Subcutaneous adipose tissue (tissue), 4 donors: Measurements from ENCODE around the gene PEDS1. TPM values are rescaled to one million over a fixed set of nuclear protein-coding genes. Genes with fewer than 3 reads are reported as not detected.

Experiments used
- total RNA-seq, 4 donors: library from RNA; depleted of rRNA; stranded (reverse); fragments of >200 nt; gene quantifications; one replicate each; pipeline ENCODE4 v1.1.0, GENCODE V29; 2016
- TF ChIP-seq, protein P1 (sequence below): fragments of 450-650 bp; IDR thresholded peaks from one replicate; pipeline ENCODE4 v1.5.1; 2016; ENCODE audit warnings: low read depth, mild to moderate bottlenecking, control low read depth, antibody characterized with exemption, moderate library complexity

PEDS1 gene
- total RNA-seq, 4 donors from 2014 or later = 20.4 to 34.9 (median 24.1) TPM

DNA sequence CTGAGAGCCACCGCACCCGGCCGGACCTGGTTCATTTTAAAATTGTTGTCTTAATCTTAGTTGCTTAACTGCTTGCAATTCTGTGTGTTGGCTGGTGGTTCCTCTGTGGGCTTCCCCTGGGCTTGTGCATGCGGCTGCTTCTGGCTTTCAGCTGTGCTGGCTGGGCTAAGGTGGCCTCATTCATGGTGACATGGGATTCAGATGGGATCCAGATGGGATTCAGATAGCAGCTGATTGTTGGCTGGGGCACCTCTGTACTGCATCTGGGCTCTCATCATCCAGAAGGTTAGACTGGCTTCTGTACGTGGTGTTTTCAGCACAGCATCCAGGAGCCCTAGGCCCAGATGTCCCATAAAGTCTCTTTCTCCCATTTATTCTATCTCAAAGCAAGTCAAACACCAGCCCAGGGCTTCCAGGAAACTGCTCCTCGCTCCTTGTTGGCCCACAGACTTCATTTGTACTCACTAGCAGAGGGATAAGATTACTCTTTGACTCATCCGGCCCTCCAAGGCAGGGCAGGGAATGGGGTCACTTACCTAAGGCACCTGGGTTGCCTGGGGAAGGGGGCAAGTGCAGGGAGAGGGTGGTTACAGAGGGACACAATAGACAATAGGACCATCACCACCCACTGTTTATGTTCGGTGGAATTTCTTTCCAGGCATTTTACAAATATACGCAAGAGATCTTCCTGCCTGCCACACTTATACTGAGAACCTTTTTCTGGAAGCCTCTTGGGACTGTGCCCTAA, 10.2 kb upstream of the PEDS1 start:
- TF ChIP-seq, protein P1, sequence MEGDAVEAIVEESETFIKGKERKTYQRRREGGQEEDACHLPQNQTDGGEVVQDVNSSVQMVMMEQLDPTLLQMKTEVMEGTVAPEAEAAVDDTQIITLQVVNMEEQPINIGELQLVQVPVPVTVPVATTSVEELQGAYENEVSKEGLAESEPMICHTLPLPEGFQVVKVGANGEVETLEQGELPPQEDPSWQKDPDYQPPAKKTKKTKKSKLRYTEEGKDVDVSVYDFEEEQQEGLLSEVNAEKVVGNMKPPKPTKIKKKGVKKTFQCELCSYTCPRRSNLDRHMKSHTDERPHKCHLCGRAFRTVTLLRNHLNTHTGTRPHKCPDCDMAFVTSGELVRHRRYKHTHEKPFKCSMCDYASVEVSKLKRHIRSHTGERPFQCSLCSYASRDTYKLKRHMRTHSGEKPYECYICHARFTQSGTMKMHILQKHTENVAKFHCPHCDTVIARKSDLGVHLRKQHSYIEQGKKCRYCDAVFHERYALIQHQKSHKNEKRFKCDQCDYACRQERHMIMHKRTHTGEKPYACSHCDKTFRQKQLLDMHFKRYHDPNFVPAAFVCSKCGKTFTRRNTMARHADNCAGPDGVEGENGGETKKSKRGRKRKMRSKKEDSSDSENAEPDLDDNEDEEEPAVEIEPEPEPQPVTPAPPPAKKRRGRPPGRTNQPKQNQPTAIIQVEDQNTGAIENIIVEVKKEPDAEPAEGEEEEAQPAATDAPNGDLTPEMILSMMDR = no peak

DNA sequence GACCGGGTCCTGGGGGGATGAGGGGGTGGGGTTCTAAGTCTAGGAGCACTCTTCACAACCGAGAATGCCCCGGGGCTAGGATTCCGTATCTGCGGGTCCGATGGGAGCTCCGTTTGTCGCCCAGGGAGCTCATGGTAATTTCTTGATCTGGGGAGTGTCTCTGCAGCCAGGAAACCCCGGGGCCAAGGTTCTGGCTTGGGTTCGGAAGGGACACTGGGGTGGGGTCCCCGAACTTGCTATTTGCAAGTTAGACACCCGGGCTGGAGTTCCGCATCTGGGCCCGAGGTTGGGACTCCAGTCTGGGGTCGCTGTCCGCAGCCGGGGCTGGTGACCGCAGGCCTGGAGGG, 397 bp downstream of the PEDS1 start:
- TF ChIP-seq, protein P1 = no peak

DNA sequence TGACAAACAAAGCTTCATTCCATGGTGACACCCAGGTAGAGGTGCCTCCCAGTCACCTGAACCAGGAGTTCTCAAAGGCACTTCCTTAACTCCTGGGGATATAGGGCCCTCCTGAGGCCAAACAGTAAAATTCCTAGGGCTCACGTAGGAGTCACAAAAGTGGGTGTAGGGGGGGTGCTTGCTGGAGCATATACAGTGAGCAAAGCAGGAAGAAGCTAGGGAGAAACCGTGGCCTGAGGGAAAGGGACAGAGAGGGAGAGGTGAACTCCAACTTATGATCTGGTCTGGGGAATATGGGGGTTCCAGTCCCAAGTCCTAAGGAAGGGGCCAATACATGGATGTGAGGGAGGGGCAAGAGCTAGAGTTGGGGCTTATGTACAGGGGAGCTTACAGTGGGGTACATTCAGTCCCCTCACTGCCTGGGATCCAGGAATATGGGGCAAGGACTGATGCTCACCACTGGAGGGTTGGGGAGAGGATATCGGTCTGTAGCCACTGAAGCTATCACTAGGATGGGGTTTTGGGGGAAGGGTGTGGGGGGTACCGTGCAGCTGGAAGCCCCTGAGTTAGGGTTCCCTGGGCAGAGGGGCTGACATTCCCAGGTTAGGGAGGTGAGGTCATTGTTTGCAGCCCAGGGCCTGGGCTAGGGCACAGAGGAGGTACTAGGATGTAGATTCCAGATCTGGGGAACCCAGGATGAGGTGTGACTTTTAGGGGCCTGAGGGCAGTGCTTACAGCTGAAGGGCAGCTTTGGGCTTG, 950 bp downstream of the PEDS1 start:
- TF ChIP-seq, protein P1 = no peak

DNA sequence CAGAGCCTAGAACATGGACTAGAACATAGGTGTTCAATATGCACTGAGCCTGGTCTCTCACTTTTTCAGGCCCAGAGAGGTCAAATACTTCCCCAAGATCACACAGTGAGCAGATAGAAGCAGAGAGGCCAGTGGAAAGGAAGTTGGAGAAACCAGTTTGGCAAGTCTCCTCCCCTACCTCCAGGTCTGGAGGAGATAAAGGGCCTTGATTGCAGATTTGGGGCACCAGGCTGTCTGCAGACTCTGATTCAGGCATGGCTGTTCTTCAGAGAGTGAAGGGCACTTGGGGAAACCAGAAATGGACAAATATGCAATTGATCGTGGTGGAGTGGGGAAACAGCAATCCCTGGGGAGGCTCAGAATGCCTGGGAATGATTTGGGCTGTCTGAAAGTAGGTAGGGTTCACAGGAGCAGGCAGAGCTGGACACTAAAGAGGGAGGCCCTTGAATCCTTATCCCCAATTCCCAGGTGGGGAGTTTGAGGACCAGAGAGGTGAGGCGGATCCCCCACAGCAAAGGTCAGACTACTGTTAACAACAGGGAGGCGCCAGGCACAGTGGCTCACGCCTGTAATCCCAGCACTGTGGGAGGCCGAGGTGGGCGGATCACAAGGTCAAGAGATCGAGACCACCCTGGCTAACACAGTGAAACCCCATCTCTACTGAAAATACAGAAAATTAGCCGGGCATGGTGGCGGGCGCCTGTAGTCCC, 2.3 kb downstream of the PEDS1 start:
- TF ChIP-seq, protein P1 = no peak

DNA sequence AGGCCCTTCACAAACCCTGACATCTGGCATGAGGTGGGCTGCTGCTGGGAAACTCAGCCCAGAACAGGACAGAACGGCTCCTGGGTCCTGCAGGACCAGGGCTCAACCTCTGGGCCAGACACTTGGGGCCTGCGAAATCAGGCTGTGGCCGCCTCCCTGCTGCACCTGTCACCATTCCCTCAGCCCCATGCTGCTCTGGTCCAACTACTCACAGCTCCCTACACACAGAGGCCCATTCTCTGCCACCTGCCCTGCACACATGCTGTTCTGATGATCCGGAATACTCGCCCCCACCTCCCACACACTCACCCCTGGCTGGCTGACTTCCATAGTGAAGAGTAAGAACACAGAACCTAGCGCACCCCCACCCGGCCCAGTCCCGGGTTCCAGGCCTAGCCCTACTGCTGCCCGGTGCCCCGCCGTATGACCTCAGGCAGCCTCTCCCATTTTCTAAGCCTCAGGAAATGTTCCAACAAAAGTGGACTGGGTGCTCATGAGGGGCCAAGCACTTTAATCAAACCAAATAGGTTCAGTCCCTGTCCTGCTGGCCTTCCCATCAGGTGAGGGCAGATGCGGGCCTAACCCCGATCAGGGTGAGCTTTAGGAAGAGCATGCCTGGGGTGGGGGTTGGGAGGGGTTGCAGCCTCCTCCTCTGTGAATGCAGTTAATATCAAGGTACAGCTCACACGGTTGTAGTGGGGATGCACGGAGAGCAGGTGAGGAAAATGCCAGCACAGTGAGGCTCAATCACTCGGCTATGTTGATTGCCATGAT, 3.9 kb downstream of the PEDS1 start:
- TF ChIP-seq, protein P1 = no peak

DNA sequence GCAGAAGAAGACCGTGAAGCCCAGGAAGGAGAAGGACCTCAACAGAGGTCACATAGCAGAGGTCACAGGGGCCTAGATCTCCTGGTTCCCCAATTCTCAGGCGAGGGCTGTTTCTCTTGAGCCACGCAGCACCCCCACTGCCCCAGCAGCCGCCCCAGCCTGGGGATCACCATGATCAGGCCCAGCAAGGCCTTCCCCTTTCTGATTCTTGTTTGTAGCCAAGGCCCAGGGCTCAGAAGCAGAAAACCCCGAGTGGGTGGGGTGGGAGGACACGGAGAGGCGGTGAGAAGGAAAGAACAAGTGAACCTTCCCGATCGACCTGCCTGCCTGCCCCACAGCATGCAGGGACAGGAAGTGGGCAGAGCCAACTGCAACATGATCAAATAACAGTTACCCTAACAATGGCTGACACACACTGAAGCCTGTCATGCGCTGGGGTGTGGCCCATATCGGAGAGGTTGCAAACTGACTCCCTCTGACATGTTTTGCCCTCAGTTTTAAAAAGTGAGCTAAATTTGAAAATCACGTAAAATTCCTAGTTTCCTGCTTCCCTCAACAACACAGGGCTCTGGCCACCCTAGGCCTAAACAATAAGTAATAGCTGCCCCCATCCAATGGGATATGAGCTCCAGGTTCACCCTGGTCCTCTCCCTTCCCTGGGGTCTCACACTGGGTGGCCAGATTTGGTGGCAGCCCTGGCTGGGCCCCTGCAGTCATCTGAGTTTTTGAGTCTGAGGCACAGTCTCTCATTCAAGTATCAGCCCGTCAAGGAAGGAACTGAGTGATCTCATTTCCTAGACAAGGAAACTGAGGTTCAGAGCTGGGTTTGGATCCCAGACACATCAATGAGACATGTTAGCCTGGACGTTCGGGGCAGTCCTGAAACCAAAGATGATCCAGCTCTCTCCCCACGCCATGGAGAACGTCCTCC, 6.5 kb downstream of the PEDS1 start:
- TF ChIP-seq, protein P1 = no peak
